Fibroblast of the aortic adventitia (primary cell): ENCODE results near the gene TMEM236. TPM values are rescaled to one million over a fixed set of nuclear protein-coding genes. Genes with fewer than 3 reads are reported as not detected.

Experiments
- DNase-seq: peaks from one replicate; pipeline ENCODE4 v3.0.0-alpha.2; 2010; ENCODE audit warnings: low read depth
- H3K4me3 ChIP-seq: 2 replicates; pipeline ENCODE4 v1.5.1; 2011; ENCODE audit warnings: low read depth, mild to moderate bottlenecking, control low read depth, low read length, moderate library complexity
- CTCF ChIP-seq: IDR thresholded peaks from 2 replicates; pipeline ENCODE4 v1.5.1; 2011; ENCODE audit warnings: mild to moderate bottlenecking, low read length, control low read depth, inconsistent platforms; ENCODE audit not compliant: insufficient read depth
- total RNA-seq: library from RNA; depleted of rRNA; stranded (reverse); fragments of >200 nt; gene quantifications from 2 replicates; pipeline ENCODE4 v1.2.3, GENCODE V29; 2012; ENCODE audit warnings: low replicate concordance

Gene TMEM236
- total RNA-seq, 1 donor = 0.09 TPM

DNA sequence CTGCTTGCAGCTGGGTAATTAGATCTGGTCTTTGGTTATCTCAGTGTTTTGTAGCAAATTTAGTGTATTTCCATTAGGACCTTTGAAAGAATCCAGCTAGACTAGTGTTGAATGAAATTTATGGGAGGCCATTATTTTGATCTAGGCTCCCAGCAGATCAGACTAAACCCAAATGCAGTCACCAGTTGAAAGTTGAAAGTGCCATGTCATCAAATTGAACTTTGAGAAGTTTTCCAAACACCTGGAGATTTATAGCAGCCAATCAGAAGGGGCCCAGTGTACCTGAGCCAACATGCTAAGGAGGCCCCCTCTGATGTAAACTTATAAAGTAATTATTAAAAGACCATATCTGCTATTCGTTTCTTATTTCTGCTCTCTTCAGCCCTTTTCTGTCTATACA is 11.3 kb upstream of the TMEM236 start:
- DNase-seq = no peak
- no peak overlapping the region for H3K4me3 ChIP-seq
- TF ChIP-seq CTCF = no peak

GRCh38 chr10:17742918-17743317 is 9.1 kb upstream of the TMEM236 start:
- TF ChIP-seq CTCF = peak; percentile 86
- peak overlapping the region; percentile 19 for H3K4me3 ChIP-seq
- peak; percentile 78 for DNase-seq

DNA sequence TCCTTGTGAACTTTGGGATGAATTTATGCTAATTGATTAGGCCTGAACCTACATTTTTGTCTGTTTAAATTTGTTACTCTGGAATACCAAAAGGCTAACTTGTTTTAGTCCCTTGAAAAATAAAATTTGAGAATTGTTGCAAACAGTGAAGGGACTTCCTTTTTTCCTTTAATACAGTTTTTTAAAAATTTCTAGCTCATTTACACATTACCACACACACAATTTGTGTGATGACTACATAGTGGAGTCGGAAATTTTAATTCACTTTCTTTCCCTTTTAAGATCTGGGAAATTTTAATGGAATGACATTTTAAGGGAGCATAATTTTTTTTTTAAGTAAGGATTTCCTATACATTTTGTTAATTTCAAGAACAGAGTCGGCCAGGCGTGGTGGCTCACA is 8.6 kb upstream of the TMEM236 start:
- DNase-seq = no peak
- TF ChIP-seq CTCF = no peak

DNA sequence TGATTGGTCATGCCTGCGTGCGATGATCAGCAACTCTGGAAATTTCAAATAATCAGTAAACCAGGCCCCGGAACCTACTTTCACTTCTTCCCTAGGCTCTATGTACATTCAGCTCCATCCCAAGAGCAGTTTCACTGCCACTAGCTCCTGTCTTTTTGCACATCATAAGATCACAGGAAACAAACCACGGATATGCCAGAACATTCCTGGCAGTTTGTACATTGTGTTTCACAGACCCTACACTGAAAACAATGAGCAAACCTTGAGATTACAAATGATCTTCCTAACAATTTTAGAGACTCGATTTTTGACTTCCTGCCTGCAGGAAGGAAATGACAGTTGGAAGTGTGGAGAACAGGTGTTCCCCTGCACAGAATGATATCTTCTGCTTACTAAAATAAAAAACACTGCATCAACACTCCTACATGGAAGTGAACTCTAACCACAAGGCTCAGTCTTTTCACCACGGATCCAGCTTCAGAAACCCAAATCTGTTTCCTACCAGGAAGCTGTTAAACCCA is 7.6 kb upstream of the TMEM236 start:
- no peak overlapping the region for H3K4me3 ChIP-seq
- TF ChIP-seq CTCF = no peak
- DNase-seq = no peak

More for the DNA sequence above, 8.6 kb upstream of the TMEM236 start:
- no peak overlapping the region for H3K4me3 ChIP-seq

- DNase-seq = peak; percentile 72
- H3K4me3 ChIP-seq = no peak overlapping the region
- no peak for TF ChIP-seq CTCF
Observed at GRCh38 chr10:17747883-17748550, 4.0 kb upstream of the TMEM236 start.

- no peak for TF ChIP-seq CTCF
- H3K4me3 ChIP-seq = no peak overlapping the region
- no peak for DNase-seq
Observed at GRCh38 chr10:17749890-17750289, 2.1 kb upstream of the TMEM236 start.
